ENCODE data around the gene ATG7.

DNA sequence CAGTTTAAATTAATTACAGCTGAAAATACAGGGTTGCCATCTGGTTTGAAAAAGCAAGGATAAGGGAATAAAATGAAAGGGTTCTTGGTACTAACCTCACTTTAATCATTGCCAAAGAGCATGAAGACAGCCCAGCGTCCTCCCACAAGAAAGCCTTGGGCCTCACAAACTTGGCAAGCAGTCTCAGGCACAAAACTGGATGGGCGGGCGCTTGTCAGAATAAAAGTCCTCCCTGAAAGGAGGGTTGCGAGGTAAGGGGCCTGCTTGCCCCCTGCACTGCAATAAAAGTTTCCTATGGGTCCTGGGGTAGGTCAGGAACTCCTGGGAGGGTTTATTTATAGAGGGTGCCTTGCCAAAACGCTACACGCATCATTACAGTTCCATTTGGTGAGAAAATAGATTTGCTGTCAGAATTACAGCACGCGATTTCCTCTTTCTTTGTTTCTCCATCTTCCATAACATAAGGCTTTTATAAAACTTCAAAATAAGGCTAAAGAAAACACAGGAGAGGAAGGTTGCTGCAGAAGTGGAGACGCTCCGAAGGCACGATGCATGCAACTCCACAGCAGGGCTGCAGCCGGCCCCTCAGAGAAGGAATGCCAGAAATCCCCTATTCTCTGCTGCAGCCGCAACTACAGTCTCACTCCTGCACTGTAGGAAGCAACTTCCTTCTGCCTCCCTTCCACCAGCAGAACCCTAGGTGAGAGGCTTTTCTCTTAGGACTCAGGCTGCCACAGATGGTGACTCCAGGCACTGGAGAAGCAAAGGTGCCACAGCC lies 310.2 kb downstream of the ATG7 start:
- TF ChIP-seq ZNF274 (IDR thresholded peaks at IDR 0.05; ENCODE audit: low read depth, low read length) (no peak), YY1 (IDR thresholded peaks at IDR 0.05; ENCODE audit: insufficient read depth, insufficient read length) (no peak), SUZ12 (IDR thresholded peaks at IDR 0.05; ENCODE audit: extremely low read depth, insufficient read depth, insufficient read length) (no peak)
